HepG2 (cell line): Measurements from ENCODE around the gene DHX8. TPM values are rescaled to one million over a fixed set of nuclear protein-coding genes. Genes with fewer than 3 reads are reported as not detected.
A peak's percentile ranks its signal among the peaks of the same experiment; 100 is the strongest.

ENCODE experiments used
- CBFB ChIP-seq: sonication (generic); formaldehyde crosslinking; IDR thresholded peaks from 2 replicates; pipeline ENCODE4 v1.4.0; 2020; ENCODE audit warnings: missing genetic modification reagents
- FOXM1 ChIP-seq: sonication (generic); formaldehyde crosslinking; IDR thresholded peaks from 2 replicates; pipeline ENCODE4 v1.5.0; 2020; ENCODE audit warnings: missing genetic modification reagents
- NFKBIZ ChIP-seq: IDR thresholded peaks from 2 replicates; pipeline ENCODE4 v1.6.1; 2018; ENCODE audit warnings: missing genetic modification reagents, missing compliant biosample characterization
- RFX3 ChIP-seq: IDR thresholded peaks from 2 replicates; pipeline ENCODE4 v1.6.1; 2016; ENCODE audit warnings: missing biosample characterization, missing genetic modification reagents
- SMARCC2 ChIP-seq: fragments of 450-650 bp; IDR thresholded peaks from 2 replicates; pipeline ENCODE4 v1.6.1; 2017; ENCODE audit warnings: antibody characterized with exemption, mild to moderate bottlenecking
- TGIF2 ChIP-seq: IDR thresholded peaks from 2 replicates; pipeline ENCODE4 v1.6.1; 2016; ENCODE audit warnings: control low read depth, missing compliant biosample characterization
- ZBTB20 ChIP-seq: sonication (generic); formaldehyde crosslinking; IDR thresholded peaks from 2 replicates; pipeline ENCODE4 v1.8.1; 2023; ENCODE audit warnings: missing genetic modification reagents, low read depth, mild to moderate bottlenecking, borderline replicate concordance
- ZEB1 ChIP-seq: IDR thresholded peaks from 2 replicates; pipeline ENCODE4 v1.6.1; 2012; ENCODE audit warnings: mild to moderate bottlenecking, low read depth, inconsistent platforms; ENCODE audit not compliant: insufficient replicate concordance
- polyA plus RNA-seq, 8 experiments: library from polyadenylated mRNA; depleted of rRNA in 3 of 8; stranded (reverse) in 7 of 8; unstranded in 1 of 8; fragments of >200 nt; fragmentation: Illumina TruSeq in 4 of 8; extraction: Trizol in 4 of 8; gene quantifications; 2 replicates each; pipeline versions ENCODE4 v1.2.1 to v1.2.3, GENCODE V29; 2011 to 2016; ENCODE audit warnings: low read depth in 4 of 8, missing spikeins in 1 of 8, mixed read lengths in 1 of 8; ENCODE audit not compliant: insufficient read depth in 1 of 8
- total RNA-seq, 5 experiments: library from RNA; depleted of rRNA; stranded (reverse); fragments of >200 nt; fragmentation: Illumina TruSeq; extraction: Trizol; gene quantifications; 2 replicates each; pipeline ENCODE4 v1.2.3, GENCODE V29; 2016; ENCODE audit warnings: low read depth in 1 of 5
- TF ChIP-seq, protein P1 (sequence below): sonication (generic); formaldehyde crosslinking; IDR thresholded peaks from 2 replicates; pipeline ENCODE4 v1.4.0; 2020; ENCODE audit warnings: missing genetic modification reagents
- TF ChIP-seq, protein P2 (sequence below): IDR thresholded peaks from 2 replicates; pipeline ENCODE4 v1.6.1; 2012; ENCODE audit warnings: inconsistent platforms
- TF ChIP-seq, protein P3 (sequence below): sonication (generic); formaldehyde crosslinking; IDR thresholded peaks from 2 replicates; pipeline ENCODE4 v1.4.0; 2020; ENCODE audit warnings: mild to moderate bottlenecking, missing genetic modification reagents
- TF ChIP-seq, protein P4 (sequence below): sonication (generic); formaldehyde crosslinking; IDR thresholded peaks from one replicate; pipeline ENCODE4 v1.5.1; 2020; ENCODE audit warnings: mild to moderate bottlenecking, missing genetic modification reagents; ENCODE audit errors: not compliant biosample characterization

The DHX8 gene
- total and polyA plus RNA-seq, 2 of the 13 experiments (the other 11 are each of a cell fraction or from before 2014, with no cell fraction given), result 24.8 to 48.9 TPM

DNA sequence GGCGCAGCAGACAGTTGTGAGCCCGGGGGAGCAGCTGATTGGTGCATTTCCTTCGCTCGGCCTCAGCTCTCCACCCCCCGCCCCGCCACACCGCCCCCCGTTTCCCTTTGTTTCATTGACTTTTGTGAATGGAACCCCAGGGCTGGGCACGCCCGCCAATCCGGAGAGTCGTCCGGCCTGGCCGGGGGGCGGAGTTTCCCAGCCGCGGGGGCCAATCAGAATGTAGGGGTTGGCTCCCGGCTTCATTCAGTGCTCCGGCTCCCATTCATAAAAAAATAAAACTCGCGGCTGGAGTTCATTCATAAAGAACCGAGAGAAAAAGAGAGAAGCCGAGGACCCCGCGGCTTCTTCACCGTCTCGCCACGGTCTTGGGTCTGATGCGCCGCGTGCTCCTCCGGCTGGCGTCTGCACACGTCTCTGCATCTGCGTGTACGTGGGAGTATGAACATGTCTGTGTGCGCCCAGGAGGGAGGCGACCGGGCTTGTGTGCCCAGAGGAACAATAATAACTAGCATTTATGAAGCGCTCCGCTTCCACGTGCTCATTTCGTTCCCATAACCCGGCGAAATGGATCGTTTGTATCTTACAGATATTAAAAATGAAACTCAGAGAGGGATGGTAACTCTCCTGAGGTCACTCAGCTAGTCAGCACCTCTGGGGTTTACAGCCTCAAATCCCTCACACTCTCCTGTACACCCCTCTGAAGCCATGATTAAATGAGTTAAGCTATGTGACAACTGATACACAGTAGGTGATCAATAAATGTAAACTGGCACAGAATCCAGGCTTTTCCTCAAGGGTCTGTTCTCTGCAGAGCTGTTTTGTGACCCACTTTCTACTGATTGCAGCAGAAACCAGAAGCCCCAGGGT lies 62.8 kb downstream of the DHX8 start, which contains the start of gene ETV4 (continued):
- TF ChIP-seq, protein P1, sequence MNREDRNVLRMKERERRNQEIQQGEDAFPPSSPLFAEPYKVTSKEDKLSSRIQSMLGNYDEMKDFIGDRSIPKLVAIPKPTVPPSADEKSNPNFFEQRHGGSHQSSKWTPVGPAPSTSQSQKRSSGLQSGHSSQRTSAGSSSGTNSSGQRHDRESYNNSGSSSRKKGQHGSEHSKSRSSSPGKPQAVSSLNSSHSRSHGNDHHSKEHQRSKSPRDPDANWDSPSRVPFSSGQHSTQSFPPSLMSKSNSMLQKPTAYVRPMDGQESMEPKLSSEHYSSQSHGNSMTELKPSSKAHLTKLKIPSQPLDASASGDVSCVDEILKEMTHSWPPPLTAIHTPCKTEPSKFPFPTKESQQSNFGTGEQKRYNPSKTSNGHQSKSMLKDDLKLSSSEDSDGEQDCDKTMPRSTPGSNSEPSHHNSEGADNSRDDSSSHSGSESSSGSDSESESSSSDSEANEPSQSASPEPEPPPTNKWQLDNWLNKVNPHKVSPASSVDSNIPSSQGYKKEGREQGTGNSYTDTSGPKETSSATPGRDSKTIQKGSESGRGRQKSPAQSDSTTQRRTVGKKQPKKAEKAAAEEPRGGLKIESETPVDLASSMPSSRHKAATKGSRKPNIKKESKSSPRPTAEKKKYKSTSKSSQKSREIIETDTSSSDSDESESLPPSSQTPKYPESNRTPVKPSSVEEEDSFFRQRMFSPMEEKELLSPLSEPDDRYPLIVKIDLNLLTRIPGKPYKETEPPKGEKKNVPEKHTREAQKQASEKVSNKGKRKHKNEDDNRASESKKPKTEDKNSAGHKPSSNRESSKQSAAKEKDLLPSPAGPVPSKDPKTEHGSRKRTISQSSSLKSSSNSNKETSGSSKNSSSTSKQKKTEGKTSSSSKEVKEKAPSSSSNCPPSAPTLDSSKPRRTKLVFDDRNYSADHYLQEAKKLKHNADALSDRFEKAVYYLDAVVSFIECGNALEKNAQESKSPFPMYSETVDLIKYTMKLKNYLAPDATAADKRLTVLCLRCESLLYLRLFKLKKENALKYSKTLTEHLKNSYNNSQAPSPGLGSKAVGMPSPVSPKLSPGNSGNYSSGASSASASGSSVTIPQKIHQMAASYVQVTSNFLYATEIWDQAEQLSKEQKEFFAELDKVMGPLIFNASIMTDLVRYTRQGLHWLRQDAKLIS (CRISPR knock-in tag), result no peak
- peak; percentile 18 for TF ChIP-seq ZEB1
- no peak; the same call in 1 of the 2 replicates for TF ChIP-seq RFX3 (CRISPR knock-in tag)
- 0 out of 2 replicates have a peak, but pooled peaks have one; percentile 2 for TF ChIP-seq ZBTB20 (CRISPR knock-in tag)
- TF ChIP-seq SMARCC2, result no peak
- TF ChIP-seq FOXM1 (CRISPR knock-in tag), result no peak
- TF ChIP-seq, protein P2, sequence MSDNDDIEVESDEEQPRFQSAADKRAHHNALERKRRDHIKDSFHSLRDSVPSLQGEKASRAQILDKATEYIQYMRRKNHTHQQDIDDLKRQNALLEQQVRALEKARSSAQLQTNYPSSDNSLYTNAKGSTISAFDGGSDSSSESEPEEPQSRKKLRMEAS, result no peak
- TF ChIP-seq CBFB (CRISPR knock-in tag), result peak; percentile 54; the same call in 1 of the 2 replicates
- TF ChIP-seq, protein P3, sequence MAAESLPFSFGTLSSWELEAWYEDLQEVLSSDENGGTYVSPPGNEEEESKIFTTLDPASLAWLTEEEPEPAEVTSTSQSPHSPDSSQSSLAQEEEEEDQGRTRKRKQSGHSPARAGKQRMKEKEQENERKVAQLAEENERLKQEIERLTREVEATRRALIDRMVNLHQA (CRISPR knock-in tag), result no peak
- TF ChIP-seq NFKBIZ (CRISPR knock-in tag), result no peak
- TF ChIP-seq, protein P4, sequence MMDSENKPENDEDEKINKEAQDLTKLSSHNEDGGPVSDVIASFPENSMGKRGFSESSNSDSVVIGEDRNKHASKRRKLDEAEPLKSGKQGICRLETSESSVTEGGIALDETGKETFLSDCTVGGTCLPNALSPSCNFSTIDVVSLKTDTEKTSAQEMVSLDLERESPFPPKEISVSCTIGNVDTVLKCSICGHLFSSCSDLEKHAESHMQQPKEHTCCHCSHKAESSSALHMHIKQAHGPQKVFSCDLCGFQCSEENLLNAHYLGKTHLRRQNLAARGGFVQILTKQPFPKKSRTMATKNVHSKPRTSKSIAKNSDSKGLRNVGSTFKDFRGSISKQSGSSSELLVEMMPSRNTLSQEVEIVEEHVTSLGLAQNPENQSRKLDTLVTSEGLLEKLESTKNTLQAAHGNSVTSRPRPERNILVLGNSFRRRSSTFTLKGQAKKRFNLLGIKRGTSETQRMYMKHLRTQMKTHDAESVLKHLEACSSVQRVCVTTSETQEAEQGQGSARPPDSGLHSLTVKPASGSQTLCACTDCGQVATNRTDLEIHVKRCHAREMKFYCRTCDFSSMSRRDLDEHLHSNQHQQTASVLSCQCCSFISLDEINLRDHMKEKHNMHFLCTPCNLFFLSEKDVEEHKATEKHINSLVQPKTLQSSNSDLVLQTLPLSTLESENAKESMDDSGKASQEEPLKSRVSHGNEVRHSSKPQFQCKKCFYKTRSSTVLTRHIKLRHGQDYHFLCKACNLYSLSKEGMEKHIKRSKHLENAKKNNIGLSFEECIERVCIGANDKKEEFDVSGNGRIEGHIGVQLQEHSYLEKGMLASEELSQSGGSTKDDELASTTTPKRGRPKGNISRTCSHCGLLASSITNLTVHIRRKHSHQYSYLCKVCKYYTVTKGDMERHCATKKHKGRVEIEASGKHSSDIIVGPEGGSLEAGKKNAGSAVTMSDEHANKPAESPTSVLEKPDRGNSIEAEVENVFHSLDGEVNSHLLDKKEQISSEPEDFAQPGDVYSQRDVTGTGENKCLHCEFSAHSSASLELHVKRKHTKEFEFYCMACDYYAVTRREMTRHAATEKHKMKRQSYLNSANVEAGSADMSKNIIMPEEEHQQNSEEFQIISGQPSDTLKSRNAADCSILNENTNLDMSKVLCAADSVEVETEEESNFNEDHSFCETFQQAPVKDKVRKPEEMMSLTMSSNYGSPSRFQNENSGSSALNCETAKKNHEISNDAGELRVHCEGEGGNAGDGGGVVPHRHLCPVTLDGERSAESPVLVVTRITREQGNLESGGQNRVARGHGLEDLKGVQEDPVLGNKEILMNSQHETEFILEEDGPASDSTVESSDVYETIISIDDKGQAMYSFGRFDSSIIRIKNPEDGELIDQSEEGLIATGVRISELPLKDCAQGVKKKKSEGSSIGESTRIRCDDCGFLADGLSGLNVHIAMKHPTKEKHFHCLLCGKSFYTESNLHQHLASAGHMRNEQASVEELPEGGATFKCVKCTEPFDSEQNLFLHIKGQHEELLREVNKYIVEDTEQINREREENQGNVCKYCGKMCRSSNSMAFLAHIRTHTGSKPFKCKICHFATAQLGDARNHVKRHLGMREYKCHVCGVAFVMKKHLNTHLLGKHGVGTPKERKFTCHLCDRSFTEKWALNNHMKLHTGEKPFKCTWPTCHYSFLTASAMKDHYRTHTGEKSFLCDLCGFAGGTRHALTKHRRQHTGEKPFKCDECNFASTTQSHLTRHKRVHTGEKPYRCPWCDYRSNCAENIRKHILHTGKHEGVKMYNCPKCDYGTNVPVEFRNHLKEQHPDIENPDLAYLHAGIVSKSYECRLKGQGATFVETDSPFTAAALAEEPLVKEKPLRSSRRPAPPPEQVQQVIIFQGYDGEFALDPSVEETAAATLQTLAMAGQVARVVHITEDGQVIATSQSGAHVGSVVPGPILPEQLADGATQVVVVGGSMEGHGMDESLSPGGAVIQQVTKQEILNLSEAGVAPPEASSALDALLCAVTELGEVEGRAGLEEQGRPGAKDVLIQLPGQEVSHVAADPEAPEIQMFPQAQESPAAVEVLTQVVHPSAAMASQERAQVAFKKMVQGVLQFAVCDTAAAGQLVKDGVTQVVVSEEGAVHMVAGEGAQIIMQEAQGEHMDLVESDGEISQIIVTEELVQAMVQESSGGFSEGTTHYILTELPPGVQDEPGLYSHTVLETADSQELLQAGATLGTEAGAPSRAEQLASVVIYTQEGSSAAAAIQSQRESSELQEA, result no peak
- TF ChIP-seq TGIF2, result no peak
